Measurements from ENCODE around the gene DPYSL5.

The DPYSL5 gene

DNA sequence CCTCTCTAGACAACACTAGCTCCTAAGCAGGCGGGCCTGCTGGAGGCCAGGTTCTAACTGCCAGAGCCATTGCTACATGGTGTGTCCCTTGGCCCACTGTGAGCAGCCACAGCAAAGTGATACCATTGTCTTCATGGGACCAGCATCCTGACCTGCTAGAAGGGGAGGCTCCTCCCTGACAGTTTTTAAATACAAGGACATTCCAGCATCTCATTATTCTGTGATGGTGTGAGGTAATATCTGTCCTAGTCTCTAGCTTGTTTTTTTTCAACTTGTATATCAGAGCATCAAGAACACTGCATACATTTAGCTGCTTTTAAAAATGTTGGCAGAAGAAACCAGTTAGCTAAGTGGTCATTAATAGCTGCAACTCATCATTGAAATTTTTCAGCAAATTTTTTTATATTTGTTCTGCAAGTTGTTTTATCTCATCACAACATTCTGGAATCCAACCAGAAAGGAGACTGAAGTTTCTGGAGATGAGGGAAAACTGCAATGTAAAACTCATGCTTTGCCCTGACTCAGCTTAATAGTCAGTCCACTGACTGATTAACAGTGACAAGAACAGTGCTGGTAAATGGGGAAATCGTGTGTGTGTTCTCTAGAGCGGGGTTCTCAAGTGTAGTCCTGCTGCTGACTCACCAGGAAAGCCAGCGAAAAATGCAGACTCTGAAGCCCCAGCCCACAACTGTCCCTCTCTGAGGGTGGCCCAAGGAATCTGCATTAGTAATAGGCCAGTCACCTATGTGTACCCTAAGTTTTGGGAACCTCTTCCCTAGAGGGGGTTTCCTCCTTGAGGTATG is 140.3 kb downstream of the DPYSL5 start:
- H3K4me1 ChIP-seq (ENCODE audit: control insufficient read depth, insufficient read depth, low read length) = peaks cover 26% of the 10 kb centered on the region
- no peak overlapping the region for H3K4me3 ChIP-seq (ENCODE audit: low read length)
- H3K9me3 ChIP-seq (ENCODE audit: control insufficient read depth, low read length) = no peaks in the 10 kb centered on the region
- no peak overlapping the region for H3K9ac ChIP-seq (ENCODE audit: low read length)
- DNase-seq (ENCODE audit: low read depth) = peak; percentile 90
- H3K36me3 ChIP-seq (ENCODE audit: control insufficient read depth, insufficient read depth, low read length, severe bottlenecking) = no peaks in the 10 kb centered on the region
- H3K27me3 ChIP-seq (replicated peaks; ENCODE audit: control insufficient read depth, insufficient read depth, low read length) = no peaks in the 10 kb centered on the region

DNA sequence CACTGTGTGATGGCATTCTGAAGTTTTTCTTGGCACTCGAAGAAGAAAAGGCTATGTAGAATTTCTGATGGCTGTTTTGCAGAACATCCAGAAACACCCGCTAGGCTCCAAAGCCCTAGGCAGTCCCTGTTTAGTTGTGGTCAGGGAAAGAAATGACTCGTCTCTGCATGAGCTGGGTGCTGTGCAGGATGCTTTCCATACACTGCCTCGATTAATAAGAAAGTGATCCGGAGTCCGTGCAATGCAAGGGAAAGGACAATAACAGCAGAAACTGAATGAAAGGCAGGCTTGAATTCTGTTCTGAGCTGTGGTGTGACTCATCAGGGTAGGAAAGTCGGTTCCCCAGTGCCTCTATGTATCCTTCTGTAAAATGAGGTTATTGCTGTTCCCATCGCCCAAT is 141.2 kb downstream of the DPYSL5 start:
- no peak overlapping the region for H3K9ac ChIP-seq (ENCODE audit: low read length)
- no peaks in the 10 kb centered on the region for H3K27me3 ChIP-seq (replicated peaks; ENCODE audit: control insufficient read depth, insufficient read depth, low read length)
- peaks cover 25% of the 10 kb centered on the region for H3K4me1 ChIP-seq (ENCODE audit: control insufficient read depth, insufficient read depth, low read length)
- no peak overlapping the region for H3K4me3 ChIP-seq (ENCODE audit: low read length)
- H3K9me3 ChIP-seq (ENCODE audit: control insufficient read depth, low read length) = no peaks in the 10 kb centered on the region
- peak; percentile 49 for DNase-seq (ENCODE audit: low read depth)
- H3K36me3 ChIP-seq (ENCODE audit: control insufficient read depth, insufficient read depth, low read length, severe bottlenecking) = no peaks in the 10 kb centered on the region

DNA sequence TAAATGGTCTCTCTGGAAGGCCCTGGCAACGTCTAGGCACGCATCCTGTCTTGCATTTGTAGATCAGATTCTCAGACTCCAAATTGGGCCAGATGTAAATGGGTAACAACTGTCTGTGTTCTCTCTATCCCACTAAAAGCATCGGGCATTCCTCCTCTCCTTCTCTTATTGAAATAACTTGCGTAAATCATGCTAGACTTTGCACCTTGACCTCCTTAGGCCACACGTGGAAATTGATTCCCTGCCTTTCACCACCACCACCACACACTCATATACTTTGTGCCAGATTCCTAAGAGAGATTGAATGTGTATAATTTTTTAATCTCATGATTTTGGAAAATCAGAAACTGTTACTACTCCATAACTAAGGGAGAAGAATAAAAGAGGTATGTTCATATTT is 143.8 kb downstream of the DPYSL5 start:
- no peaks in the 10 kb centered on the region for H3K9me3 ChIP-seq (ENCODE audit: control insufficient read depth, low read length)
- H3K4me3 ChIP-seq (ENCODE audit: low read length) = no peak overlapping the region
- DNase-seq (ENCODE audit: low read depth) = no peak
- peaks cover 5% of the 10 kb centered on the region for H3K36me3 ChIP-seq (ENCODE audit: control insufficient read depth, insufficient read depth, low read length, severe bottlenecking)
- no peak overlapping the region for H3K9ac ChIP-seq (ENCODE audit: low read length)
- peaks cover 25% of the 10 kb centered on the region for H3K4me1 ChIP-seq (ENCODE audit: control insufficient read depth, insufficient read depth, low read length)
- no peaks in the 10 kb centered on the region for H3K27me3 ChIP-seq (replicated peaks; ENCODE audit: control insufficient read depth, insufficient read depth, low read length)

DNA sequence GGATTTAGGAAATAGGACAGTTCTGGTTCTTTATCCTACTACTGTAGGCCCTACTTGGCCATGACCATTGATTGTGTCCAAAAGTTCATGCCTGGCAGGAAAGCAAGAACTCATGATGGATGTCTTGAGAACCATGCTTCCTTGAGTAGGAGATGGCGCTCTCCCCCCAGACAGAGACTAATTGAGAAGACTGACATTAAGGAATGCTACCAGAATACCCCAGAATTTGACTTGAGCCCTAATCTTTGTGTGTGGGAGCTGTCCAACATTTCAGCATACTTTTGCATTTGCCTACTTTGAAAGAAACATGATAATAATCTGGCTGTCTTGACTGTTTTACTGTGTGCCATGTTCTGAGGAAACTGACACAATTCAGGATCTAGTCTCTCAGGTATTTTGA is 145.8 kb downstream of the DPYSL5 start:
- Histone ChIP-seq H3K9me3 (ENCODE audit: control insufficient read depth, low read length) (no peaks in the 10 kb centered on the region), H3K4me3 (ENCODE audit: low read length) (no peak overlapping the region), H3K27me3 (replicated peaks; ENCODE audit: control insufficient read depth, insufficient read depth, low read length) (no peaks in the 10 kb centered on the region), H3K36me3 (ENCODE audit: control insufficient read depth, insufficient read depth, low read length, severe bottlenecking) (peaks cover 8% of the 10 kb centered on the region), H3K9ac (ENCODE audit: low read length) (no peak overlapping the region), H3K4me1 (ENCODE audit: control insufficient read depth, insufficient read depth, low read length) (peaks cover 13% of the 10 kb centered on the region)
- no peak for DNase-seq (ENCODE audit: low read depth)

DNA sequence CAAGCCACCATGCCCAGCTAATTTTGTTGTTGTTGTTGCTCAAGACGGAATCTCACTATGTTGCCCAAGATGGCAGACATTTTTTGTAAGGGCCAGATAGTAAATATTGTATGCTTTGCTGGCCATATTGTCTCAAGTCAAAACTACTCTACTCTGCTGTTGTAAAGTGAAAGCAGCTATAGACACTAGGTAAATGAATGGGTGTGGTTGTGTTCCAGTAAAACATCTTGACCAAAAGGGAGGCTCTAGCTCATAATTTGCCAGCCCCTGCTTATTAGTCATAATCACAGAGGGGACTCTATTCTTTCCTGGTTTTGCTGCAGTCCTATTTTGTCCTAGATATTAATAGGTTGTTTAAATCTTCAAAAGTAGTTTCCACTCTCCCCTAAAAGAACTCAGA is 147.1 kb downstream of the DPYSL5 start:
- no peak for DNase-seq (ENCODE audit: low read depth)
- no peaks in the 10 kb centered on the region for H3K27me3 ChIP-seq (replicated peaks; ENCODE audit: control insufficient read depth, insufficient read depth, low read length)

DNA sequence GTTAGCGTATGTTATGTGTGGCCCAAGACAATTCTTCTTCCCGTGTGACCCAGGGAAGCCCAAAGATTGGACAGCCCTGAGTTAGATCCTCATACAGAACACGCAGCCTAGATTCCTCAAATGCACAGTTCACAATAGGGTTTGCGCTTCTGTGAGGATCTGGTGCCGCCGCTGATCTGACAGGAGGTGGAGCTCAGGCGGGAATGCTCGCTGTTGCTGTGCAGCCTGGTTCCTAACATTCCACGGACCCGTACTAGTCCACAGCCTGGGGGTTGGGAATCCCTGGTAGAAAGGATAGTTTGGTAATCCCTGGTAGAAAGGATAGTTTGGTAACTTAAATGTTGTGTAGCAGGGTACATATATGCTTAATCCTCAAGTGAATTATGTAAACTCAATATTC is 149.5 kb downstream of the DPYSL5 start:
- Histone ChIP-seq H3K4me1 (ENCODE audit: control insufficient read depth, insufficient read depth, low read length) (no peaks in the 10 kb centered on the region), H3K36me3 (ENCODE audit: control insufficient read depth, insufficient read depth, low read length, severe bottlenecking) (peaks cover 8% of the 10 kb centered on the region), H3K9me3 (ENCODE audit: control insufficient read depth, low read length) (no peaks in the 10 kb centered on the region), H3K9ac (ENCODE audit: low read length) (no peak overlapping the region), H3K27me3 (replicated peaks; ENCODE audit: control insufficient read depth, insufficient read depth, low read length) (no peaks in the 10 kb centered on the region), H3K4me3 (ENCODE audit: low read length) (no peak overlapping the region)
- DNase-seq (ENCODE audit: low read depth) = no peak

More for the DNA sequence above, 147.1 kb downstream of the DPYSL5 start:
- Histone ChIP-seq H3K9ac (ENCODE audit: low read length) (no peak overlapping the region), H3K4me3 (ENCODE audit: low read length) (no peak overlapping the region), H3K36me3 (ENCODE audit: control insufficient read depth, insufficient read depth, low read length, severe bottlenecking) (peaks cover 8% of the 10 kb centered on the region), H3K4me1 (ENCODE audit: control insufficient read depth, insufficient read depth, low read length) (peaks cover 5% of the 10 kb centered on the region), H3K9me3 (ENCODE audit: control insufficient read depth, low read length) (no peaks in the 10 kb centered on the region)

DNA sequence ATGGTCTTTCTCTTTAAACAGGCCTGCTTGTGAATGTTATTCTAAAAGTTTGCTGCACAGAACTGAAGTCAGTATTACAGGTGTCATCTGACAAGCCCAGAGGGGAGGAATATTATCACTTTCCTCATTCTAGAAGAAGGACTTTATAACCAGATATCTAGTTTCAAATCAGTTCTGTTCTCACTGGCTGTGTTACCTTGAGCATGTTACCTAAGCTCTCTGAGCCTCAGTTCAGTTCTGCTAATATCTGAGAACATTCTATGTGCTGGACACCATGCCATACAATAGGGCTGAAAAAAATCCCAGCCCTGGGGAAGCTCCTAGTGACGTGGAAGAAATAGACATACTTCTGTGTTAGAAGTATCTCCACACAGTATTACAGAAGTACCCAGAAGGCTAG is 150.4 kb downstream of the DPYSL5 start:
- DNase-seq (ENCODE audit: low read depth) = no peak
- no peaks in the 10 kb centered on the region for H3K9me3 ChIP-seq (ENCODE audit: control insufficient read depth, low read length)
- H3K36me3 ChIP-seq (ENCODE audit: control insufficient read depth, insufficient read depth, low read length, severe bottlenecking) = peaks cover 8% of the 10 kb centered on the region
- no peaks in the 10 kb centered on the region for H3K4me1 ChIP-seq (ENCODE audit: control insufficient read depth, insufficient read depth, low read length)
- H3K9ac ChIP-seq (ENCODE audit: low read length) = no peak overlapping the region
- H3K27me3 ChIP-seq (replicated peaks; ENCODE audit: control insufficient read depth, insufficient read depth, low read length) = no peaks in the 10 kb centered on the region
- H3K4me3 ChIP-seq (ENCODE audit: low read length) = no peak overlapping the region

Measured in adipocyte (in vitro differentiated cells).